Measurements from ENCODE around the gene PWP1. TPM values are rescaled to one million over a fixed set of nuclear protein-coding genes. Genes with fewer than 3 reads are reported as not detected.

The PWP1 gene
- total RNA-seq, 1 donor from 2014 or later = 59.2 TPM

- DNase-seq (ENCODE audit: low spot score) = no peak
Observed at GRCh38 chr12:107735763-107736162, 50.2 kb downstream of the PWP1 start.

- no peak for DNase-seq (ENCODE audit: low spot score)
Observed at GRCh38 chr12:107736914-107737313, 51.3 kb downstream of the PWP1 start.

DNA sequence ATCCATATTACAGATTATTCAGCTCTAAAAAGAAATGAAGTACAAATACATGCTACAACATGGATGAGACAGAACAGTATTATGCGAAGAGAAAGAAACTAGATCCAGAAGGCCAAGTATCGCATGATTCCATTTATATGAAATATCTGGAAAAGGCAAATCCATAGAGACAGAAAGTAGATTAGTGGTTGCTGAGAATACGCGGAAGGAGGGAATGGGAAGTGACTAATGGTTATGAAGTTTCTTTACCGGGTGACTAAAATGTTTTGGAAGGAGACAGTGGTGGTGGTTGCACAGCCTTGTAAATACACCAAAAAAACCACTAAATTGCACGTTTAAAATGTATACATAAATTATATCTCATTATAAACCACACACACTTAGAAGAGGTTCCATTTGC lies 62.9 kb downstream of the PWP1 start:
- DNase-seq (ENCODE audit: low spot score) = no peak

- no peak for DNase-seq (ENCODE audit: low spot score)
Observed at GRCh38 chr12:107749083-107749482, 63.5 kb downstream of the PWP1 start.

DNA sequence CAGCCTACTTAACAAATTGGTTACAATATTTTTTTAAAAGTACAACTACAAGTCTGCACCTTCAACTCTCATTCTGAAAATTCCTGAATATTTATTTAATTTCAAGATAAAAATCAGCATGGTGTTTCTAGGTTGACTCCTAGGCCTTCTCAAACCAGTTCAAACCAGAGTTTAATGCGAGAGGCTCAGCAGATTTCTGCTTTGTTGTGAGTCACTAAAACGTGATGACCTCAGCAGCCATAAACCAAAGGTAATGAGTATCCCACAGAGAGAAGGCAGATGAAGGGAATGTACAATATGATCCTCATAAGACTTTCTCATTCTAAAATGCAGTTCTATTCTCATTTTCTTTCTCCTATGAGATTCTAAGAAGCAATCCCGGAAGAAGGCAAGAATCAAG lies 73.8 kb downstream of the PWP1 start:
- peak; percentile 89 for DNase-seq (ENCODE audit: low spot score)

DNA sequence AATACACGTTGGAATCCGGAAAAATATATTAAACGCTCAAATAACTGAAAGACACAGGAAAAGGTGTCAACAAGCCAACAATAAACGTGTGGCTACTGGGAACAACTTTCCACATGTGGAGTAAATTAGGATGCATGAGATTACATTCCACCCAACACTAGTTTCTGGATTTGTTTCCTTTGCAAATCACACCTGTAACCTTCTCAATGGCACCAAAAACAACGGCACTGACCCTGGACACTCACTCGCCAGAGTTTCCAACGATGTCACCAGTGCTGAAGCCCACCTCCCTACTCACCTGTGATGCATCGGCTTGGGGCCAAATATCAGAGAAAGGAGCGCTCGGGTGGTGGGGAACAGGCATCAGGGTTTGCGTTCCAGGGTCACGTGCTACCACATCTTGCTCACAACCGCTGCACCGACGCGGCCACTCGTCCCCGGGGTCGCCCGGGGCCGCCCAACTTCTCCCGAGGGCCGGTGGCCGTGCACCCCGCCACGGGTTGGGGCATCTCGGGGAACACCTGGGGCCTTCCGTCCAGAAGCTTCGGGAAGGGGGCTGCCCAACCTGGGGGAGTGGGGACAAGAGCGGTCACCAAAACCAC lies 74.7 kb downstream of the PWP1 start:
- peak; percentile 25 for DNase-seq (ENCODE audit: low spot score)

- peak; percentile 98 for DNase-seq (ENCODE audit: low spot score)
Observed at GRCh38 chr12:107760809-107761501, 75.4 kb downstream of the PWP1 start, which contains the start of gene PRDM4. TSS of gene PRDM4 (minus strand) at chr12:107761137. CDS start at chr12:107760515, 622 bp downstream.

DNA sequence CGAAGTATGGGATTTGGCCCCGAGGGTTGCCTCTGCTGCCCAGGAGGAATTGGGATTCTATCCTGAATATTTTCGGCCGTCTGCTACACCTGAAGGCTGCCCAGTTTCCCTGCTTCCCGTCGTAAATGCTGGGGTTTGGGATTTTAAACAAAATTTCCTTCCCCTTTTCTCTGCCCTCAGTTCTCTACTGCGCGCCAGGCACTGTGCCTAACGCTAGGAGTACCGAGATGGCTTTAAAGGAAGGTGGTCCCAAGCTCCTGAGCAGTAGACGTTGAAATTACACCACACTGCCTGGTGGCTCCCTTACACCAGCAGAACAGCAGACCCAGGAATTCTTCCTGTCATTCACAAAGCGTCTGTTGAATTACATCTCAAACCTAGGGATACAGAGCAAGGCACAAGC lies 75.9 kb downstream of the PWP1 start:
- no peak for DNase-seq (ENCODE audit: low spot score)

Other genes with a start within 250 kb of the PWP1 start
- 19.3 TPM for gene PRDM4, start 75.3 kb downstream of the PWP1 start, total RNA-seq (ENCODE audit: insufficient read depth, low replicate concordance)
- not detected for gene ASCL4, start 88.9 kb downstream of the PWP1 start, total RNA-seq (ENCODE audit: insufficient read depth, low replicate concordance)

Data from umbilical cord (tissue), 2 donors.